Tibial nerve (tissue), 3 donors: ENCODE results near the gene GABRD.

ENCODE experiments used
- CTCF ChIP-seq, 5 experiments: fragments of 200-600 bp in 3 of 5; fragments of 450-650 bp in 2 of 5; sonication (generic) in 3 of 5; IDR thresholded peaks; one replicate each; pipeline ENCODE4 v1.5.1; 2016 to 2019; ENCODE audit warnings: antibody characterized with exemption in 5 of 5, mild to moderate bottlenecking in 3 of 5, moderate library complexity in 2 of 5
- POLR2A ChIP-seq, 2 donors: fragments of 450-650 bp; IDR thresholded peaks; one replicate each; pipeline ENCODE4 v1.6.1; 2017; ENCODE audit warnings: antibody characterized with exemption in 2 of 2, mild to moderate bottlenecking in 2 of 2, moderate library complexity in 2 of 2

GRCh38 chr1:2018217-2019171 lies 651 bp upstream of the GABRD start:
- TF ChIP-seq POLR2A (IDR thresholded peaks at IDR 0.05) = no peak
- TF ChIP-seq CTCF (IDR thresholded peaks at IDR 0.05) = no peak
